H9 (cell line): ENCODE measurements around the gene CPNE2. TPM values are rescaled to one million over a fixed set of nuclear protein-coding genes. Genes with fewer than 3 reads are reported as not detected.
"Not testable (repeated sequence)": the region's sequence is repeated elsewhere in the genome, so short reads cannot be mapped to it uniquely, and the experiment has no call there.

ENCODE experiments used
- DNase-seq: peaks from one replicate; pipeline ENCODE4 v3.0.0-alpha.2; 2017
- H2AFZ ChIP-seq: one replicate; pipeline ENCODE4 v1.6.1; 2013; ENCODE audit warnings: mild to moderate bottlenecking, low read length, control low read depth, moderate library complexity
- H2AK5ac ChIP-seq: 2 replicates; pipeline ENCODE4 v1.6.1; 2013; ENCODE audit warnings: low read length, control low read depth, mixed read lengths; ENCODE audit not compliant: insufficient read length
- H2BK120ac ChIP-seq: one replicate; pipeline ENCODE4 v1.6.1; 2013; ENCODE audit warnings: low read depth, mild to moderate bottlenecking, low read length, control low read depth, inconsistent platforms; ENCODE audit not compliant: poor library complexity, severe bottlenecking
- H2BK12ac ChIP-seq: 2 replicates; pipeline ENCODE4 v1.6.1; 2013; ENCODE audit warnings: low read length, control low read depth, mixed read lengths, low read depth; ENCODE audit not compliant: insufficient read length
- H2BK15ac ChIP-seq: 2 replicates; pipeline ENCODE4 v1.6.1; 2013; ENCODE audit warnings: low read depth, low read length, control low read depth
- H2BK20ac ChIP-seq: one replicate; pipeline ENCODE4 v1.6.1; 2013; ENCODE audit warnings: low read depth, mild to moderate bottlenecking, low read length, control low read depth, inconsistent platforms; ENCODE audit not compliant: poor library complexity, severe bottlenecking
- H2BK5ac ChIP-seq: 2 replicates; pipeline ENCODE4 v1.6.1; 2013; ENCODE audit warnings: low read length, control low read depth, mixed read lengths; ENCODE audit not compliant: insufficient read length
- H3K14ac ChIP-seq: 2 replicates; pipeline ENCODE4 v1.6.1; 2013; ENCODE audit warnings: low read length, control low read depth; ENCODE audit not compliant: insufficient read depth
- H3K18ac ChIP-seq: 2 replicates; pipeline ENCODE4 v1.6.1; 2013; ENCODE audit warnings: low read depth, mild to moderate bottlenecking, mixed read lengths, low read length, control low read depth; ENCODE audit not compliant: insufficient read length
- H3K23ac ChIP-seq: 2 replicates; pipeline ENCODE4 v1.6.1; 2013; ENCODE audit warnings: low read length, control low read depth, mixed read lengths, low read depth; ENCODE audit not compliant: insufficient read length
- H3K23me2 ChIP-seq: 2 replicates; pipeline ENCODE4 v1.6.1; 2013; ENCODE audit warnings: low read depth, mild to moderate bottlenecking, mixed read lengths, low read length, control low read depth; ENCODE audit not compliant: insufficient read length, poor library complexity, severe bottlenecking
- H3K27ac ChIP-seq: 2 replicates; pipeline ENCODE4 v1.5.1; 2013; ENCODE audit warnings: low read length, control low read depth, mixed read lengths, low read depth; ENCODE audit not compliant: insufficient read length
- H3K27me3 ChIP-seq: 2 replicates; pipeline ENCODE4 v1.6.1; 2013; ENCODE audit warnings: low read length, control low read depth, inconsistent platforms; ENCODE audit not compliant: insufficient read depth
- H3K4ac ChIP-seq: 2 replicates; pipeline ENCODE4 v1.6.1; 2013; ENCODE audit warnings: low read depth, mild to moderate bottlenecking, control low read depth, inconsistent platforms, low read length, moderate library complexity
- H3K4me1 ChIP-seq: 2 replicates; pipeline ENCODE4 v1.6.1; 2013; ENCODE audit warnings: low read length, control low read depth, inconsistent platforms; ENCODE audit not compliant: insufficient read depth
- H3K4me2 ChIP-seq: 2 replicates; pipeline ENCODE4 v1.6.1; 2013; ENCODE audit warnings: low read length, control low read depth, mixed read lengths; ENCODE audit not compliant: insufficient read length, insufficient read depth
- H3K56ac ChIP-seq: 2 replicates; pipeline ENCODE4 v1.6.1; 2013; ENCODE audit warnings: low read depth, mild to moderate bottlenecking, mixed read lengths, low read length, control low read depth; ENCODE audit not compliant: insufficient read length
- H3K79me1 ChIP-seq: 2 replicates; pipeline ENCODE4 v1.6.1; 2013; ENCODE audit warnings: low read depth, mild to moderate bottlenecking, moderate library complexity, low read length, control low read depth, inconsistent platforms; ENCODE audit not compliant: insufficient read depth, poor library complexity, severe bottlenecking
- H3K79me2 ChIP-seq: 2 replicates; pipeline ENCODE4 v1.6.1; 2013; ENCODE audit warnings: low read length, control low read depth, inconsistent platforms; ENCODE audit not compliant: insufficient read depth
- H3K9ac ChIP-seq: 2 replicates; pipeline ENCODE4 v1.6.1; 2013; ENCODE audit warnings: low read length, control low read depth, mixed read lengths; ENCODE audit not compliant: insufficient read length; ENCODE audit errors: extremely low read depth
- H3K9me3 ChIP-seq: one replicate; pipeline ENCODE4 v1.6.1; 2013; ENCODE audit warnings: low read depth, low read length, inconsistent platforms; ENCODE audit not compliant: control insufficient read depth
- H3T11ph ChIP-seq: one replicate; pipeline ENCODE4 v1.6.1; 2013; ENCODE audit warnings: mild to moderate bottlenecking, low read length, control low read depth, inconsistent platforms
- H4K20me1 ChIP-seq: one replicate; pipeline ENCODE4 v1.6.1; 2013; ENCODE audit not compliant: control insufficient read depth, insufficient read length, insufficient read depth
- H4K5ac ChIP-seq: 2 replicates; pipeline ENCODE4 v1.6.1; 2013; ENCODE audit warnings: low read depth, mild to moderate bottlenecking, mixed read lengths, low read length, control low read depth; ENCODE audit not compliant: insufficient read length
- H4K8ac ChIP-seq: replicated peaks from 2 replicates; pipeline ENCODE4 v1.6.1; 2013; ENCODE audit warnings: low read length, control low read depth, mixed read lengths, low read depth; ENCODE audit not compliant: insufficient read length
- H4K91ac ChIP-seq: 2 replicates; pipeline ENCODE4 v1.6.1; 2013; ENCODE audit warnings: low read depth, mild to moderate bottlenecking, moderate library complexity, mixed read lengths, low read length, control low read depth; ENCODE audit not compliant: insufficient read length
- H3K27ac Mint-ChIP-seq, 3 experiments: 2 replicates in 2 of 3; 3 replicates in 1 of 3; pipeline ENCODE4 v1.8.0; 2020 to 2021; ENCODE audit warnings: mixed read lengths in 3 of 3, mild to moderate bottlenecking in 1 of 3, moderate library complexity in 1 of 3
- H3K27me3 Mint-ChIP-seq: 2 replicates; pipeline ENCODE4 v1.8.0; 2021; ENCODE audit warnings: low read depth, mild to moderate bottlenecking, moderate library complexity, mixed read lengths
- H3K36me3 Mint-ChIP-seq, 3 experiments: 2 replicates in 2 of 3; 3 replicates in 1 of 3; pipeline ENCODE4 v1.8.0; 2020 to 2021; ENCODE audit warnings: low read depth in 3 of 3, mixed read lengths in 3 of 3; ENCODE audit not compliant: insufficient read depth in 1 of 3
- H3K4me1 Mint-ChIP-seq, 2 experiments: 2 replicates each; pipeline ENCODE4 v1.8.0; 2020; ENCODE audit warnings: mixed read lengths in 2 of 2
- H3K4me3 Mint-ChIP-seq, 2 experiments: 2 replicates in 1 of 2; 3 replicates in 1 of 2; pipeline ENCODE4 v1.8.0; 2020 to 2021; ENCODE audit warnings: mild to moderate bottlenecking in 2 of 2, mixed read lengths in 2 of 2, moderate library complexity in 1 of 2
- H3K9me3 Mint-ChIP-seq, 2 experiments: 2 replicates in 1 of 2; 3 replicates in 1 of 2; pipeline ENCODE4 v1.8.0; 2020; ENCODE audit warnings: mild to moderate bottlenecking in 2 of 2, mixed read lengths in 2 of 2, moderate library complexity in 1 of 2
- CTCF ChIP-seq: fragments of 200-600 bp; sonication (generic); conservative IDR thresholded peaks from 3 replicates; pipeline ENCODE4 v1.8.0; 2021; ENCODE audit warnings: antibody characterized with exemption, mild to moderate bottlenecking
- WGBS: extraction: QIAGEN DNeasy Blood & Tissue Kit; methylation state at CpG from one replicate; pipeline ENCODE4 v1.1.7; 2013; ENCODE audit warnings: missing lambda C conversion rate, low lambda C conversion rate, mixed read lengths; ENCODE audit not compliant: insufficient read length; ENCODE audit errors: extremely low coverage; 5-methylcytosine and 5-hydroxymethylcytosine counted together
- total RNA-seq: library from RNA; stranded (reverse); gene quantifications from 2 replicates; pipeline ENCODE4 v1.2.1, GENCODE V29; 2021

Gene CPNE2
- total RNA-seq, 1 experiment from 2014 or later: 8.0 TPM

- no CpG with 5 or more reads among the region's 28 CpGs for WGBS
- H4K8ac ChIP-seq: no peak overlapping the region
- DNase-seq: peak; percentile 28
- no peak overlapping the region for H4K5ac ChIP-seq
- no peaks in the 10 kb centered on the region for H3K27me3 ChIP-seq
- H3K36me3 Mint-ChIP-seq: peaks cover 0 to 3% (median 0%) of the 10 kb centered on the region in 3 experiments; a peak in 3 of 7 replicates
- H3K4me1 ChIP-seq: peaks cover 2% of the 10 kb centered on the region; the same call in 1 of the 2 replicates
- no peak overlapping the region for H3T11ph ChIP-seq
- peaks cover 32 to 33% of the 10 kb centered on the region in 2 experiments for H3K4me1 Mint-ChIP-seq
- no peaks in the 10 kb centered on the region for H4K20me1 ChIP-seq
- H3K18ac ChIP-seq: no peak overlapping the region
- TF ChIP-seq CTCF: no peak; the same call in 2 of the 3 replicates
- no peak overlapping the region for H3K27ac ChIP-seq
- peaks cover 4% of the 10 kb centered on the region for H3K79me1 ChIP-seq
- no peak overlapping the region for H2BK20ac ChIP-seq
- peak overlapping the region; percentile 98 to 99 for H3K4me3 Mint-ChIP-seq
- peak overlapping the region; percentile 86 to 99 (median 94) for H3K27ac Mint-ChIP-seq
- H2BK5ac ChIP-seq: no peak overlapping the region
- no peak overlapping the region for H2BK12ac ChIP-seq
- no peak overlapping the region for H2AK5ac ChIP-seq
- peak overlapping the region; percentile 90 for H3K4me2 ChIP-seq
- no peak overlapping the region for H3K4ac ChIP-seq
- H3K14ac ChIP-seq: no peak overlapping the region
- H3K23ac ChIP-seq: no peak overlapping the region
- peaks cover 14% of the 10 kb centered on the region for H3K23me2 ChIP-seq
- H3K56ac ChIP-seq: no peak overlapping the region
- no peaks in the 10 kb centered on the region for H3K9me3 ChIP-seq
- no peak overlapping the region for H2BK120ac ChIP-seq
- peak overlapping the region; percentile 61 for H3K9ac ChIP-seq
- no peaks in the 10 kb centered on the region; a peak in 1 of 5 replicates for H3K9me3 Mint-ChIP-seq
- H3K27me3 Mint-ChIP-seq: no peaks in the 10 kb centered on the region
- peaks cover 22% of the 10 kb centered on the region for H3K79me2 ChIP-seq
- no peak overlapping the region for H4K91ac ChIP-seq
- H2BK15ac ChIP-seq: no peak overlapping the region
- H2AFZ ChIP-seq: no peak overlapping the region
Measured at GRCh38 chr16:57186872-57187854, 94.8 kb downstream of the CPNE2 start.

GRCh38 chr16:57187902-57188710, 95.7 kb downstream of the CPNE2 start:
- not testable (repeated sequence) for H3K27me3 Mint-ChIP-seq, H3K9me3 ChIP-seq, H3K4me1 ChIP-seq, H4K8ac ChIP-seq, H3K23ac ChIP-seq, H4K20me1 ChIP-seq, H3K56ac ChIP-seq, H3K14ac ChIP-seq, H2AK5ac ChIP-seq, H3T11ph ChIP-seq, H3K36me3 Mint-ChIP-seq, H2BK15ac ChIP-seq, H3K18ac ChIP-seq, H3K9me3 Mint-ChIP-seq, H3K27ac ChIP-seq, H4K5ac ChIP-seq, H2BK20ac ChIP-seq, H3K9ac ChIP-seq, DNase-seq, H4K91ac ChIP-seq, H2BK120ac ChIP-seq, H2BK12ac ChIP-seq, H3K27me3 ChIP-seq, H2BK5ac ChIP-seq, H3K79me1 ChIP-seq, H3K4ac ChIP-seq, H3K27ac Mint-ChIP-seq, H2AFZ ChIP-seq
- Histone ChIP-seq H3K4me2 (peak overlapping the region; percentile 90), H3K79me2 (peaks cover 25% of the 10 kb centered on the region), H3K23me2 (peaks cover 14% of the 10 kb centered on the region)
- Mint-ChIP-seq H3K4me3 (peak overlapping the region; percentile 98 to 99), H3K4me1 (peaks cover 27 to 28% of the 10 kb centered on the region in 2 experiments)
- 100% methylated on average over 3 of the region's 18 CpGs for WGBS
